Spleen (tissue), 7 donors: ENCODE results near the gene PACS2.
A peak's percentile ranks its signal among the peaks of the same experiment; 100 is the strongest.

ENCODE experiments used
- CTCF ChIP-seq, 11 experiments: fragments of 200-600 bp in 7 of 11; fragments of 450-650 bp in 4 of 11; sonication (generic) in 4 of 11; IDR thresholded peaks in 8 of 11; conservative IDR thresholded peaks in 3 of 11; 1 replicate in 7 of 11; 2 replicates in 4 of 11; pipeline versions ENCODE4 v1.4.0 to v1.8.0; 2016 to 2021; ENCODE audit warnings: antibody characterized with exemption in 11 of 11, inconsistent platforms in 4 of 11, mild to moderate bottlenecking in 1 of 11
- POLR2A ChIP-seq, 3 donors: fragments of 450-650 bp; IDR thresholded peaks; one replicate each; pipeline ENCODE4 v1.5.1; 2017; ENCODE audit warnings: antibody characterized with exemption in 3 of 3, mild to moderate bottlenecking in 1 of 3
- POLR2AphosphoS5 ChIP-seq, 3 donors: sonication (generic); formaldehyde crosslinking; IDR thresholded peaks; one replicate each; pipeline ENCODE4 v1.5.1; 2017; ENCODE audit warnings: antibody characterized with exemption in 3 of 3
- donor health status: DM: no; HTN: no; CAD: no; lungs with moderate emphysema.
- donor health status: DM: no; HTN: no; CAD: no.
- donor health status: DM: no; HTN: no; CAD: no.

GRCh38 chr14:105328678-105329390 lies 14.3 kb downstream of the PACS2 start:
- TF ChIP-seq CTCF (IDR thresholded peaks at IDR 0.05 in 8 of 11, conservative IDR thresholded peaks at IDR 0.05 in 3 of 11): no peak
- TF ChIP-seq POLR2A (IDR thresholded peaks at IDR 0.05): no peak
- peak in 2 of 3 donors; percentile 18 to 62 for TF ChIP-seq POLR2AphosphoS5 (IDR thresholded peaks at IDR 0.05)
